H1 (cell line): Measurements from ENCODE around the gene STX16. TPM values are rescaled to one million over a fixed set of nuclear protein-coding genes. Genes with fewer than 3 reads are reported as not detected.
A peak's percentile ranks its signal among the peaks of the same experiment; 100 is the strongest.

Experiments used
- CTCF ChIA-PET: fragments of 300-600 bp; sonication (Branson Sonifier 250); formaldehyde crosslinking; loops from one replicate; lab custom pipeline; 2021; ENCODE audit not compliant: partially characterized antibody; lab: Charles Lee
- POLR2A ChIA-PET: fragments of 300-600 bp; sonication (Branson Sonifier 250); formaldehyde crosslinking; loops from one replicate; lab custom pipeline; 2021; ENCODE audit warnings: inconsistent platforms; ENCODE audit not compliant: partially characterized antibody; lab: Charles Lee
- DNase-seq, 2 experiments: peaks; one replicate each; pipeline versions ENCODE4 v3.0.0 to v3.0.0-alpha.2; 2010 to 2022; ENCODE audit warnings: low spot score in 2 of 2, low read depth in 1 of 2, mixed read lengths in 1 of 2
- FAIRE-seq: peaks from 2 replicates; lab custom pipeline; 2011; peaks lifted over from hg19 to GRCh38; lab: Jason Lieb, UNC
- H2AFZ ChIP-seq: 2 replicates; pipeline ENCODE4 v1.8.1; 2012; ENCODE audit warnings: low read length, inconsistent platforms
- H2AK5ac ChIP-seq: 2 replicates; pipeline ENCODE4 v1.6.1; 2013; ENCODE audit warnings: low read depth, low read length
- H2BK120ac ChIP-seq: replicated peaks from 2 replicates; pipeline ENCODE3; 2013; ENCODE audit warnings: low read depth, low read length, inconsistent platforms
- H2BK12ac ChIP-seq: 2 replicates; pipeline ENCODE4 v1.6.1; 2013; ENCODE audit warnings: low read depth, low read length
- H2BK15ac ChIP-seq: 2 replicates; pipeline ENCODE4 v1.6.1; 2013; ENCODE audit warnings: low read length
- H2BK20ac ChIP-seq: 2 replicates; pipeline ENCODE4 v1.6.1; 2013; ENCODE audit warnings: low read length
- H2BK5ac ChIP-seq: 2 replicates; pipeline ENCODE4 v1.6.1; 2013; ENCODE audit warnings: low read depth, low read length
- H3K14ac ChIP-seq: 2 replicates; pipeline ENCODE4 v1.6.1; 2013; ENCODE audit warnings: inconsistent platforms; ENCODE audit not compliant: insufficient read length
- H3K18ac ChIP-seq: 2 replicates; pipeline ENCODE4 v1.6.1; 2013; ENCODE audit warnings: low read length; ENCODE audit errors: extremely low read depth
- H3K23ac ChIP-seq: 2 replicates; pipeline ENCODE4 v1.6.1; 2013; ENCODE audit warnings: inconsistent platforms; ENCODE audit not compliant: insufficient read length
- H3K23me2 ChIP-seq: 2 replicates; pipeline ENCODE4 v1.6.1; 2013; ENCODE audit warnings: low read depth, low read length
- H3K27ac ChIP-seq: 2 replicates; pipeline ENCODE4 v1.6.1; 2011; ENCODE audit warnings: low read depth, low read length, inconsistent platforms
- H3K27me3 ChIP-seq, 4 experiments: replicated peaks in 1 of 4; 1 replicate in 1 of 4; 2 replicates in 3 of 4; pipeline versions ENCODE4 v1.6.1 to v1.8.1; 2011 to 2013; ENCODE audit warnings: low read length in 3 of 4, mild to moderate bottlenecking in 3 of 4, inconsistent platforms in 2 of 4, mixed read lengths in 2 of 4, moderate library complexity in 1 of 4; ENCODE audit not compliant: control insufficient read depth in 3 of 4, insufficient read depth in 3 of 4; ENCODE audit errors: extremely low read depth in 1 of 4
- H3K36me3 ChIP-seq, 4 experiments: 2 replicates each; pipeline versions ENCODE4 v1.6.1 to v1.8.1; 2011 to 2013; ENCODE audit warnings: mild to moderate bottlenecking in 4 of 4, low read length in 3 of 4, moderate library complexity in 2 of 4, control low read depth in 1 of 4, inconsistent platforms in 1 of 4; ENCODE audit not compliant: insufficient read depth in 4 of 4, control insufficient read depth in 2 of 4
- H3K4ac ChIP-seq: replicated peaks from 2 replicates; pipeline ENCODE3; 2013; ENCODE audit warnings: low read length, low read depth, mixed read lengths, inconsistent platforms; ENCODE audit not compliant: insufficient read length
- H3K4me1 ChIP-seq, 4 experiments: replicated peaks in 1 of 4; 1 replicate in 1 of 4; 2 replicates in 3 of 4; pipeline versions ENCODE4 v1.6.1 to v1.8.1; 2011 to 2013; ENCODE audit warnings: low read length in 3 of 4, inconsistent platforms in 2 of 4, mixed read lengths in 1 of 4; ENCODE audit not compliant: insufficient read depth in 4 of 4, control insufficient read depth in 3 of 4
- H3K4me2 ChIP-seq, 2 experiments: 2 replicates each; pipeline versions ENCODE4 v1.6.1 to v1.8.1; 2011 to 2013; ENCODE audit warnings: low read depth in 2 of 2, low read length in 2 of 2, control low read depth in 1 of 2, inconsistent platforms in 1 of 2, mild to moderate bottlenecking in 1 of 2; ENCODE audit not compliant: insufficient read depth in 1 of 2
- H3K4me3 ChIP-seq, 4 experiments: fragments of 200-600, 300-600 bp in 1 of 4; sonication (generic), shearing (Covaris generic), sonication (Bioruptor Twin) in 1 of 4; 2 replicates each; pipeline versions ENCODE4 v1.5.1 to v1.8.1; 2011 to 2016; ENCODE audit warnings: low read length in 4 of 4, low read depth in 3 of 4, control low read depth in 2 of 4, inconsistent platforms in 2 of 4, mild to moderate bottlenecking in 2 of 4, mixed read lengths in 1 of 4, moderate library complexity in 1 of 4; ENCODE audit not compliant: insufficient read depth in 2 of 4; ENCODE audit errors: extremely low read depth in 1 of 4
- H3K56ac ChIP-seq: replicated peaks from 2 replicates; pipeline ENCODE3; 2013; ENCODE audit warnings: low read depth, mild to moderate bottlenecking, mixed read lengths, low read length, inconsistent platforms; ENCODE audit not compliant: insufficient read length
- H3K79me1 ChIP-seq: 2 replicates; pipeline ENCODE4 v1.6.1; 2013; ENCODE audit warnings: low read depth, low read length, control low read depth
- H3K79me2 ChIP-seq, 2 experiments: 2 replicates each; pipeline versions ENCODE4 v1.6.1 to v1.8.1; 2012 to 2013; ENCODE audit warnings: low read length in 2 of 2, mild to moderate bottlenecking in 2 of 2, inconsistent platforms in 1 of 2; ENCODE audit not compliant: insufficient read depth in 2 of 2, control insufficient read depth in 1 of 2
- H3K9ac ChIP-seq, 4 experiments: replicated peaks in 1 of 4; 1 replicate in 1 of 4; 2 replicates in 3 of 4; pipeline versions ENCODE4 v1.6.1 to v1.8.1; 2011 to 2013; ENCODE audit warnings: low read depth in 3 of 4, low read length in 3 of 4, control low read depth in 2 of 4, mild to moderate bottlenecking in 2 of 4, moderate library complexity in 2 of 4, inconsistent platforms in 1 of 4; ENCODE audit errors: extremely low read depth in 1 of 4
- H3K9me3 ChIP-seq, 2 experiments: 2 replicates each; pipeline versions ENCODE4 v1.6.1 to v1.8.1; 2012 to 2013; ENCODE audit warnings: mild to moderate bottlenecking in 2 of 2, moderate library complexity in 2 of 2, control low read depth in 1 of 2, inconsistent platforms in 1 of 2, low read depth in 1 of 2, low read length in 1 of 2, mixed read lengths in 1 of 2; ENCODE audit not compliant: insufficient read depth in 2 of 2
- H4K20me1 ChIP-seq, 2 experiments: replicated peaks in 1 of 2; 2 replicates each; pipeline versions ENCODE3 to v1.8.1; 2011 to 2013; ENCODE audit warnings: inconsistent platforms in 2 of 2, low read length in 2 of 2, mild to moderate bottlenecking in 1 of 2; ENCODE audit not compliant: insufficient read depth in 2 of 2, control insufficient read depth in 1 of 2
- H4K5ac ChIP-seq: 2 replicates; pipeline ENCODE4 v1.6.1; 2013; ENCODE audit warnings: low read length, low read depth, mixed read lengths, inconsistent platforms; ENCODE audit not compliant: insufficient read length
- H4K8ac ChIP-seq: 2 replicates; pipeline ENCODE4 v1.8.0; 2013; ENCODE audit warnings: mild to moderate bottlenecking, moderate library complexity, low read length, inconsistent platforms; ENCODE audit not compliant: insufficient read depth; ENCODE audit errors: extremely low read depth
- H4K91ac ChIP-seq: replicated peaks from 2 replicates; pipeline ENCODE3; 2013; ENCODE audit warnings: low read length, mixed read lengths, inconsistent platforms; ENCODE audit not compliant: insufficient read length
- BRCA1 ChIP-seq: IDR thresholded peaks from 2 replicates; pipeline ENCODE4 v1.6.1; 2012; ENCODE audit warnings: low read depth, low read length, improper control_type of control experiment
- CHD2 ChIP-seq: IDR thresholded peaks from 2 replicates; pipeline ENCODE4 v1.6.1; 2012; ENCODE audit warnings: low read length, improper control_type of control experiment
- CTBP2 ChIP-seq: IDR thresholded peaks from 2 replicates; pipeline ENCODE4 v1.7.0; 2011; ENCODE audit warnings: borderline replicate concordance, mild to moderate bottlenecking, moderate library complexity, mixed read lengths, low read length; ENCODE audit not compliant: insufficient read depth, insufficient read length
- HDAC6 ChIP-seq: IDR thresholded peaks from one replicate; pipeline ENCODE4 v1.7.1; 2012; ENCODE audit warnings: low read depth, mild to moderate bottlenecking, inconsistent platforms, low read length, moderate library complexity
- KDM1A ChIP-seq: fragments of 200-600, 300-600 bp; sonication (generic); IDR thresholded peaks from 2 replicates; pipeline ENCODE4 v1.7.1; 2016; ENCODE audit warnings: mild to moderate bottlenecking, low read length, borderline replicate concordance
- NANOG ChIP-seq: IDR thresholded peaks from 2 replicates; pipeline ENCODE4 v1.6.1; 2011; ENCODE audit warnings: low read length, low read depth, mild to moderate bottlenecking, inconsistent platforms; ENCODE audit not compliant: insufficient read depth, poor library complexity, severe bottlenecking
- NRF1 ChIP-seq: IDR thresholded peaks from 2 replicates; pipeline ENCODE4 v1.6.1; 2011; ENCODE audit warnings: mild to moderate bottlenecking, low read depth, low read length, improper control_type of control experiment
- PHF8 ChIP-seq: fragments of 200-600 bp; sonication (generic); conservative IDR thresholded peaks from 2 replicates; pipeline ENCODE4 v1.7.1; 2012; ENCODE audit warnings: low read depth, mild to moderate bottlenecking, inconsistent platforms, low read length, moderate library complexity
- POLR2A ChIP-seq, 2 experiments: IDR thresholded peaks; 1 replicate in 1 of 2; 2 replicates in 1 of 2; pipeline ENCODE4 v1.6.1; 2011; ENCODE audit warnings: low read depth in 2 of 2, low read length in 2 of 2, mild to moderate bottlenecking in 2 of 2; ENCODE audit errors: control extremely low read depth in 1 of 2
- SIN3A ChIP-seq, 2 experiments: IDR thresholded peaks in 1 of 2; conservative IDR thresholded peaks in 1 of 2; 2 replicates each; pipeline ENCODE4 v1.6.1; 2011 to 2012; ENCODE audit warnings: low read length in 2 of 2, improper control_type of control experiment in 1 of 2, low read depth in 1 of 2, mild to moderate bottlenecking in 1 of 2
- SIX5 ChIP-seq: IDR thresholded peaks from 2 replicates; pipeline ENCODE4 v1.6.1; 2011; ENCODE audit warnings: mild to moderate bottlenecking, low read depth, low read length
- SUZ12 ChIP-seq: fragments of 200-600 bp; sonication (generic); IDR thresholded peaks from 2 replicates; pipeline ENCODE4 v1.6.1; 2012; ENCODE audit warnings: mild to moderate bottlenecking, inconsistent platforms, low read length, moderate library complexity, mixed read lengths
- TAF1 ChIP-seq: IDR thresholded peaks from 2 replicates; pipeline ENCODE4 v1.6.1; 2011; ENCODE audit warnings: mild to moderate bottlenecking, low read depth, low read length
- TEAD4 ChIP-seq: IDR thresholded peaks from 2 replicates; pipeline ENCODE4 v1.6.1; 2012; ENCODE audit warnings: low read depth, low read length, inconsistent platforms, mixed read lengths
- WGBS, 2 experiments: shearing (Covaris generic) in 1 of 2; methylation state at CpG; one replicate each; pipeline versions ENCODE4 v1.1.6 to v1.1.7; 2013 to 2015; ENCODE audit warnings: low lambda C conversion rate in 2 of 2, mixed read lengths in 2 of 2, inconsistent platforms in 1 of 2, low coverage in 1 of 2, missing lambda C conversion rate in 1 of 2; ENCODE audit not compliant: insufficient replicate concordance in 2 of 2, insufficient coverage in 1 of 2, insufficient read length in 1 of 2; ENCODE audit errors: extremely low coverage in 1 of 2, missing lambda C conversion rate in 1 of 2; 5-methylcytosine and 5-hydroxymethylcytosine counted together
- polyA plus RNA-seq, 7 experiments: library from polyadenylated mRNA; depleted of rRNA in 3 of 7; stranded (reverse) in 5 of 7; unstranded in 2 of 7; fragments of >200 nt in 5 of 7; fragments of 200-250 nt in 2 of 7; gene quantifications; 1 replicate in 5 of 7; 2 replicates in 1 of 7; 4 replicates in 1 of 7; pipeline versions ENCODE4 v1.2.1 to v1.2.3, GENCODE V29; 2011 to 2013; ENCODE audit warnings: missing spikeins in 2 of 7, mixed read lengths in 2 of 7
- total RNA-seq: library from RNA; stranded (reverse); fragmentation: NEBNext Ultra II Directional; extraction: Animal tissue kit (Norgen Biotek cat#: 25700); gene quantifications from 2 replicates; pipeline ENCODE4 v1.2.1, GENCODE V29; 2021

Gene STX16
- total and polyA plus RNA-seq, 2 of the 8 experiments (the other 6 are each of a cell fraction or from before 2014, with no cell fraction given), result 45.2 to 61.6 TPM

GRCh38 chr20:58640446-58640845 is 10.6 kb upstream of the STX16 start:
- H4K91ac ChIP-seq, result no peak overlapping the region
- H3K27me3 ChIP-seq, result no peaks in the 10 kb centered on the region; a peak in 1 of 7 replicates
- H2BK5ac ChIP-seq, result no peak overlapping the region
- no peaks in the 10 kb centered on the region for H3K79me1 ChIP-seq
- no peak overlapping the region for H2AK5ac ChIP-seq
- TF ChIP-seq SIN3A (conservative IDR thresholded peaks at IDR 0.05 in 1 of 2, IDR thresholded peaks at IDR 0.05 in 1 of 2; ENCODE audit: low read depth in 1 of 2, low read length in 2 of 2) (no peak), SIX5 (no peak), TAF1 (no peak), KDM1A (no peak), POLR2A (IDR thresholded peaks at IDR 0.05; ENCODE audit: control extremely low read depth in 1 of 2, low read depth in 2 of 2, low read length in 2 of 2) (no peak), HDAC6 (no peak), SUZ12 (no peak), NANOG (no peak), NRF1 (no peak), TEAD4 (no peak), CHD2 (no peak), CTBP2 (no peak), PHF8 (no peak), BRCA1 (no peak)
- WGBS, 2 experiments, result 93% methylated on average over 9 of the region's 9 CpGs; no CpG with 5 or more reads in 1 of the 2 experiments
- no peak overlapping the region; the same call in 1 of the 2 replicates for H2BK12ac ChIP-seq
- no peak overlapping the region for H3K23ac ChIP-seq
- H3K79me2 ChIP-seq, result no peaks in the 10 kb centered on the region
- H4K8ac ChIP-seq, result no peak overlapping the region
- no peak overlapping the region for H2BK20ac ChIP-seq
- H3K23me2 ChIP-seq, result no peaks in the 10 kb centered on the region
- H4K20me1 ChIP-seq, result no peaks in the 10 kb centered on the region
- peaks cover 0 to 2% (median 0%) of the 10 kb centered on the region in 4 experiments; a peak in 1 of 7 replicates for H3K4me1 ChIP-seq
- POLR2A ChIA-PET, result interaction anchor here (0.7 to 2.4 kb wide), 4 partner anchors 10 to 199 kb away, joined by 3 to 11 read pairs (median 3); no protein-coding TSS in a partner anchor
- no peaks in the 10 kb centered on the region for H3K9me3 ChIP-seq
- H2BK15ac ChIP-seq, result 0 out of 2 replicates have a peak overlapping the region, but pooled peaks have one; percentile 31
- no peak overlapping the region for H4K5ac ChIP-seq
- H3K27ac ChIP-seq, result no peak overlapping the region
- no peak overlapping the region for H2BK120ac ChIP-seq
- no peak overlapping the region for H3K4me2 ChIP-seq
- DNase-seq, result no peak
- H3K9ac ChIP-seq, result no peak overlapping the region
- no peak overlapping the region for H3K4ac ChIP-seq
- H3K4me3 ChIP-seq, result no peak overlapping the region
- no peak overlapping the region for H2AFZ ChIP-seq
- H3K14ac ChIP-seq, result no peak overlapping the region
- no peak overlapping the region for H3K56ac ChIP-seq
- FAIRE-seq, result no peak
- H3K18ac ChIP-seq, result no peak overlapping the region
- H3K36me3 ChIP-seq, result no peaks in the 10 kb centered on the region
- CTCF ChIA-PET, result interaction anchor here (2.2 to 2.3 kb wide), 2 partner anchors 10 to 15 kb away, joined by 9 to 11 read pairs; partner anchors contain the start of gene STX16
